Measurements from ENCODE around the gene PCLAF. TPM values are rescaled to one million over a fixed set of nuclear protein-coding genes. Genes with fewer than 3 reads are reported as not detected.
"Not testable (repeated sequence)": the region's sequence is repeated elsewhere in the genome, so short reads cannot be mapped to it uniquely, and the experiment has no call there.

The PCLAF gene
- total RNA-seq, 1 donor, result 30.7 TPM

- no peak for DNase-seq (ENCODE audit: low read depth)
- H3K4me3 ChIP-seq (ENCODE audit: low read depth, low read length), result no peak overlapping the region
- no peak for TF ChIP-seq CTCF (IDR thresholded peaks at IDR 0.05; ENCODE audit: insufficient read depth, low read depth, low read length)
Measured at GRCh38 chr15:64422697-64423096, 41.5 kb upstream of the PCLAF start.

DNA sequence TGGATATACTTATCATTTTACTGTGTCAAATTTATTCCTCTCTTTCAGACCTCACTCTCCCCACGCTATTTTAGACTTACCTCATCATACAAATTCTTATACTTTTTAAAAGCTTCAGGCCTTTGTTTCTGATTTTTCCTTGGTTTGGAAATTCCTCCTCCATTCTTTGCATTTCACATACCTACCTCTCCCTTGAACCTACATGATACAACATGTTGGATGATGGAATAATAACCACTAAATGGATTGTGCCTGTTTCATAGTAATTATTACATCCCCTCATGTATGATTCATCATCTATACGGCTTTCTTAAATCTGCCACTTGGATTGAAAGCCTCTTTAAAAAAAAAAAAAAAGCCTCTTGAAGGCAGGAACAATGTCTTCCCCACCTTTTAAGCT, 31.0 kb upstream of the PCLAF start:
- no peak overlapping the region for H3K4me3 ChIP-seq (ENCODE audit: low read depth, low read length)
- TF ChIP-seq CTCF (IDR thresholded peaks at IDR 0.05; ENCODE audit: insufficient read depth, low read depth, low read length), result no peak
- DNase-seq (ENCODE audit: low read depth), result no peak

DNA sequence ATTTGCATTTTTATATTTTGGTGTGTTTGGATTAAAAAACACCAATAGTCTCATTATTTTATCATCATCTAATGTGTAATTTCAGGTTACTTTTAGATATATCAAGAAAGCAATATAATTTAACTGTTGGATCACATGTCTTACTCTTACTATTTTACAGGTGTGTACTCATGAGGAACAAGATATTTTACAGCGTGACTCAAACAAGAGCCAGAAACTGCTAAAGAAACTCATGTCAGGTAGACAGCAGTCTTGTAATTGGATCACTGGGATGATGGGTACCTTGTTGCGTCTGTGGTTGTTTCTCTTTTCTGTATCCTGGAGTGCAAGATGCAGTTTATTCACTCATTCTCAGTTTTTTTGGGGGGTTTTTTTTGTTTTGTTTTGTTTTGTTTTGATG, 19.3 kb upstream of the PCLAF start:
- DNase-seq (ENCODE audit: low read depth), result no peak
- no peak for TF ChIP-seq CTCF (IDR thresholded peaks at IDR 0.05; ENCODE audit: insufficient read depth, low read depth, low read length)
- no peak overlapping the region for H3K4me3 ChIP-seq (ENCODE audit: low read depth, low read length)

GRCh38 chr15:64398575-64398974, 17.3 kb upstream of the PCLAF start:
- no peak for TF ChIP-seq CTCF (IDR thresholded peaks at IDR 0.05; ENCODE audit: insufficient read depth, low read depth, low read length)
- DNase-seq (ENCODE audit: low read depth), result no peak

GRCh38 chr15:64396789-64397188, 15.5 kb upstream of the PCLAF start:
- DNase-seq (ENCODE audit: low read depth), result no peak
- no peak for TF ChIP-seq CTCF (IDR thresholded peaks at IDR 0.05; ENCODE audit: insufficient read depth, low read depth, low read length)
- no peak overlapping the region for H3K4me3 ChIP-seq (ENCODE audit: low read depth, low read length)

More at GRCh38 chr15:64398575-64398974, 17.3 kb upstream of the PCLAF start:
- H3K4me3 ChIP-seq (ENCODE audit: low read depth, low read length), result no peak overlapping the region

DNA sequence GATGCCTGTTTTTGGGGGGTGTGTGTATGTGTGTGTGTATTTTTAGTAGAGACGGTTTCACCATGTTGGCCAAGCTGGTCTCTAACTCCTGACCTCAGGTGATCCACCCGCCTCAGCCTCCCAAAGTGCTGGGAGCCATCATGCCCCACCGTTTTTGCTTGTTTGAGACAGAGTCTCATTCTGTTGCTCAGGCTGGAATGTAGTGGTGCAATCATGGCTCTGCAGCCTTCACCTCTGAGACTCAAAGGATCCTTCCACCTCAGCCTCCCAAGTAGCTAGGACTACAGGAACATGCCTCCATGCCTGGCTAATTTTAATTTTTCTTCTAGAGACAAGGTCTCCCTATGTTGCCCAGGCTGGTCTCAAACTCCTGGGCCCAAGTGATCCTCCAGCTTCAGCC, 11.2 kb upstream of the PCLAF start:
- not testable (repeated sequence) for DNase-seq (ENCODE audit: low read depth); H3K4me3 ChIP-seq (ENCODE audit: low read depth, low read length)

DNA sequence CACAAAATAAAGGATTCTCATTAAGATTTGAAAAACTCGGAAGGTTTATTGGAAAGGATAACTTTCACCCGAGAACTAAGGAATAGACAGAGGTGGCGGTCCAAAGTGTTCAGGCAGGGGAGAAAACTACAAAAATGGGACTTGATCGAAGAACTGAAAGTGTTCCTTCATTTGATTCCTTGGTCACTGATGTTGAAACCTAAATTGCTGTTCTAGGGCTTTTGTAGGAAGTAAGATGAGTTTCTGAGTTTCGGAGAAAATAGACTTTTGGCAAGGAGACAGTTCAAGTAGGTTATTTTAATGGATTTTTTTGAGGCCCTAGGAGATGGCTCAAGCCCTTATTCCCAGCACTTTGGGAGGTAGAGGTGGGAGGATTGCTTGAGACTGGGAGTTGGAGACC, 7.8 kb upstream of the PCLAF start:
- no peak for TF ChIP-seq CTCF (IDR thresholded peaks at IDR 0.05; ENCODE audit: insufficient read depth, low read depth, low read length)
- no peak for DNase-seq (ENCODE audit: low read depth)
- peak overlapping the region; percentile 72 for H3K4me3 ChIP-seq (ENCODE audit: low read depth, low read length)

Data from fibroblast of villous mesenchyme (primary cell).